Diencephalon (tissue), 1 donor: ENCODE results near the gene UGCG. TPM values are rescaled to one million over a fixed set of nuclear protein-coding genes. Genes with fewer than 3 reads are reported as not detected.

Experiments
- small RNA-seq: library from RNA; depleted of rRNA; stranded (forward); fragments of <200 nt; gene quantifications from one replicate; pipeline ENCODE3, GENCODE V24; 2014
- total RNA-seq: library from RNA; depleted of rRNA; stranded (reverse); fragments of >200 nt; gene quantifications from one replicate; pipeline ENCODE4 v1.2.3, GENCODE V29; 2014

UGCG gene
- total RNA-seq: 83.7 TPM

GRCh38 chr9:111895996-111896941, at the start of gene UGCG:
Gene UGCG, plus strand, starts transcription at chr9:111896814. Its CDS starts 402 bp downstream, at chr9:111897216.

Small RNA genes within 50 kb of the gene (small RNA-seq; reads per million reads assigned to genes)
- gene MIR4668: 0.08 reads per million

Other genes starting within 250 kb of the UGCG start
- 34.1 TPM for gene GNG10, start 235.2 kb upstream of the UGCG start, total RNA-seq
- gene SHOC1, start 101.9 kb upstream of the UGCG start, total RNA-seq: not detected